ENCODE results near the gene CAMKK2.
A peak's percentile ranks its signal among the peaks of the same experiment; 100 is the strongest.
"Not testable (repeated sequence)": the region's sequence is repeated elsewhere in the genome, so short reads cannot be mapped to it uniquely, and the experiment has no call there.

CAMKK2 gene

GRCh38 chr12:121296618-121297434 is at the start of gene CAMKK2:
Gene CAMKK2 (minus strand): TSS chr12:121296709. CDS start chr12:121274526, 22,183 bp downstream.
- peak; percentile 84 to 87 for DNase-seq (ENCODE audit: low read depth in 2 of 2)

DNA sequence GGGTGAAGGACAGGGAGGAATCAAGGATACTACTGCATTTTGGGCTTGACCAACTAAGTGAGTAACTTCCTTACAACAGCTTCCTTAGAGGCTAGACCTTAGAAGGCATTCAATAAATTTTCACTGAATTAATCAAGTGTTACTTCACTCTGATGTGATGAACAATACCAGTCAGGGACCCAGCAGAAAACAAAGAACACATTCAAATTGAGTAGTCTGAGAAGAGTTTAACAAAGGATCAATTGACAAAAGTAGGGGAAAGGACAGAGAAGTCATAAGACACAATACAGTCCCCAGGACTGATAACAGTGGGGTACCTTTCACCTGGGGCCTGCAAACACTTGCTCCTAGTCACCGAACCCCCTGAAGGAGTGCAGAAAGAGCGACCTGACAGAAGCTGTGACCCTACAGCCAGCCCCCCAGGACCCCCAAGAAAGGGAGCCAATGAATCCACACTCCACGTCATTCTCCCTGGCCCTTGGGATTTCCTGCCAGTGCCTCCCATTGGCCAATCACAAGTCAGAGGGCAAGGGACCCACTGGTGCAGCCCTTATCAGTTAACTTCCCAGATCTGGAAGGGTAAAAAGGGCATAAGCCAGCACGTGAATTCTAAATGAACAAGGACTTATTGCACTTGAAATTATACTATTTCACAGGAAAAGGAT is 48.8 kb upstream of the CAMKK2 start:
- DNase-seq (ENCODE audit: low read depth in 2 of 2): no peak

DNA sequence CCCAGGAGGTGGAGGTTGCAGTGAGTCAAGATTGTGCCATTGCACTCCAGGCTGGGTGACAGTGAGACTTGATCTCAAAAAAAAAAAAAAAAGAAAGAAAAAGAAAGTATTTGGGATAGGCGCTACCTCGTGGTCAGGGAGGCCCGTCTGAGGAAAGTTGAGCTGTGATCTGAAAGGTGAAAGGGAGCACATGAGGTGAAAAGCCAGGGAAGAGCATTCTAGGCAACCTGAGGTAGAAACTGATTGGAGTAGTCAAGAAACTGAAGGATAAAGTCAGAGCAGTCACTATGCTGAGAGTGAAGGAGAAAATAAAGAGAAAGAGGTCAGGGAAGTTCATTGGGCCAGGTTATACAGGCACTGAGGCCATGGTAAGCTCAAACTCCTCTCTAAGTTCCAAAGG is 48.0 kb upstream of the CAMKK2 start:
- DNase-seq (ENCODE audit: low read depth in 2 of 2): no peak

GRCh38 chr12:121337416-121337815 is 40.9 kb upstream of the CAMKK2 start:
- DNase-seq (ENCODE audit: low read depth in 2 of 2): no peak

DNA sequence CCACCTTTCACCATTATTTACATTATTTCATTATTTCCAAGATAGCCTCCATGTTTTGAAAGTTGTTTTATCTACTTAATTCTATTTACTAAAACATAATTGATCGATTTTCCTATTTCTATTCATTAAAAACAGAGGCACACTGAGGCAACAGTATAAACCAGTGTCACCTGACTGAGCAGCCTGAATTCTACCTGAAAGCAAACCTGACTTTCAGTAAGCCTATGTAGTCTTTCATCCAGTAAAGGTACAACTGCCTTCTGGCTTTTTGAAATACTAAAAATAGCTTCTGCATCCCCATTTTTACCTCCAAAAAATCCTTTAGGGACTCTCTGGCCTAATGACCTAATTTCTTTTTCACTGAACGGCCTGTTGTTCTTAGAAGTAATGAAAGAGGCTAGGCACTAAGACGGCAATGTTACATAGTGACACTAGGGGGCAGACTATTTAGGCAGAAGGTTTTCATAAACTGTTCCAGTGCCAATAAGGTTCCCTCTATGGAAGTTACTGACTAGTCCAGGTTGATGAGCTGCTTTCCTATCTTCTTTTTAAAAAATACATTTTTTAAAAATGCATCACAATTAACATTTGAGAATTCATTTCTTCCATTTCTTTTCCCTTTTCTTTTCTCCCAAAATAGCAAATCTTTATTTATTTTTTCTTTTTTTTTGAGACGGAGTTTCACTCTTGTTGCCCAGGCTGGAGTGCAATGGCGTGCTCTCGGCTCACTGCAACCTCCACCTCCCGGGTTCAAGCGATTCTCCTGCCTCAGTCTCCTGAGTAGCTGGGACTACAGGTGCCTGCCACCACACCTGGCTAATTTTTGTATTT is 38.2 kb upstream of the CAMKK2 start:
- peak in 1 of 2 donors; percentile 26 for DNase-seq (ENCODE audit: low read depth in 2 of 2)

DNA sequence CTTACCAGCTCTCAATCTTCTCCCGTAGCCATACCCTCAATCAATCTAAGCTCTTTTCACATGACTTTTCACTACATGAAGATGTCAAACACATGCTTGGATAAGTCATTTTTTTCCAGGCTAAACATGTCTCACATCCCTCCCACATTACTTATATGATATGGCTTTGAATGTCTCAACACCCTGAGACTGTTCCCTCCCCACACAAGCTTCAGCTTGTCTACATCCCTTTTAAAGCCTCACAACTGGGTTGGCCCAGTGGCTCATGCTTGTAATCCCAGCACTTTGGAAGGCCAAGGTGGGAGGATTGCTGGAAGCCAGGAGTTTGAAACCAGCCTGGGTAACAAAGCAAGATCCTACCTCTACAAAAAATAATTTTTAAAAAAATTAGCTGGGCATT is 37.2 kb upstream of the CAMKK2 start:
- DNase-seq (ENCODE audit: low read depth in 2 of 2): no peak

DNA sequence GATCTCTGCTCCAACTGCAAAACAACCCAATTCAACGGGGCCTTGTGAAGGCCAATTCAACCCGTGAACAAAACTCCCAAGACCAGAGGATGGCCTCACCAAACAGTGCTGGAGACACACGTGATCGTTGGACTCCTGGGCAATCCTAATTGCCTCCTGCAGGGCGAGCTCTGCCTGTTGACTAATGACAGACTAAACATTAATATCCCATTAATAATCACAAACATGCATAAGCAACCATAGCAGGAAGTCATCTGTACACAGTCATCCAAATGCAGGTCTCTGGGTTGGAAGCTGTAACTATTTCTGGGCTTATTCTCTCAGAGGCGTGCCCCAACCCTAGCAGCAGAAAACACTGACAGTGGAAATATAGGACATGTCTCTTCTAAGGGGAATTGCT is 34.7 kb upstream of the CAMKK2 start:
- DNase-seq (ENCODE audit: low read depth in 2 of 2): no peak

DNA sequence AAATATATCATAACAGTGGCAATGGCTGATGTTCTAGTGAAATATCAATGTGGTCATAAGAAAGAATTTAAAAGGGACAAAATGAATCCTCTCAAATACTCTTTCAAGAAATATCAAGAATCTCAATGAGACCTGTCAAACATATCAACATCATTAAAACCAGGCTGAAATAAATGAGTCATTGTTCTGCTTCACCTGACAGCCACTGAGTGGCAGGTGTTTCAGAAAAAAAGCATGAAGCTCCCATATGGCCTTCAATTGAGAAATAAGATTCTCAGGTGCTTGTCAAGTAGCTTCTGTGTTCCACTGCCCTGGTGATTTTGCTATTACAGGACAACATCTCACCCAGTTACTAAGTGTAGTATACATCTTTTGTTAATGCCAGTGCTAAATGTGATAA is 34.2 kb upstream of the CAMKK2 start:
- DNase-seq (ENCODE audit: low read depth in 2 of 2): no peak

DNA sequence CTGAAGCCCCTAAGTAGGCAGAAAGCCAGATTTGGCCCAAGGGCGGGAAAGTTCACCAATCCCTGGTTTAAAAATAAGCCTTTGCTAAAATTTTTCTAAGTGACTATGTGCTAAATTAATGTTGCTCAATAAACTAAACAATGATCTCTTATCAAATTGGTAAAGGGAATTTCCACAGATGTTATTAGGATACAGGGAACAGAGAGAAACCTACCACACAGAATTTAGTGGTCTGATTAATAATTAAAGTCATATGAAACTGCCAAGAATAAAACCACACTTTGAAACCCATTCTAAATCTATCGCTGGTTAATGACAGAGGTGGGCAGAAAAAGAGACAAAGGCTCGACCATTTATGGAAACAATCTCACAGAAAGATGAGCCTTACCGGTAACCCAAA is 33.7 kb upstream of the CAMKK2 start:
- no peak for DNase-seq (ENCODE audit: low read depth in 2 of 2)

DNA sequence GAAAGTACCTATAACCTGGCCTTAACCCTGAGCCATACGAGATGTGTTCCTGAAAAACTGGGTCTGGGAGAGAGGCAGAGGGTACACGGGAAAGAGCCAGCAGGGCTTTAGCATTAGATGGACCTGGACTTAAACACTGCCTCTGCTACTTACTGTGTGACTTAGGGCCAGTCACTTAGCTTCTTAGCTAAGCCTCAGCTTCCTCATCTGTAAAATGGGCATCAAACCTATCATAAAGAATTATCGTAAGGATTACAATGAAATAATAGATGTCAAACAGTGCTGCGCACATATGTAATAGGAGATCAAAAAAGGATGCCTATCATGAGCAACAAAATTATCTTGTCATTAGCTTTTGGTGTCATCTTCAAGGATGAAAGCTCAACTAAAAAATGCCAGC is 32.1 kb upstream of the CAMKK2 start:
- DNase-seq (ENCODE audit: low read depth in 2 of 2): no peak

DNA sequence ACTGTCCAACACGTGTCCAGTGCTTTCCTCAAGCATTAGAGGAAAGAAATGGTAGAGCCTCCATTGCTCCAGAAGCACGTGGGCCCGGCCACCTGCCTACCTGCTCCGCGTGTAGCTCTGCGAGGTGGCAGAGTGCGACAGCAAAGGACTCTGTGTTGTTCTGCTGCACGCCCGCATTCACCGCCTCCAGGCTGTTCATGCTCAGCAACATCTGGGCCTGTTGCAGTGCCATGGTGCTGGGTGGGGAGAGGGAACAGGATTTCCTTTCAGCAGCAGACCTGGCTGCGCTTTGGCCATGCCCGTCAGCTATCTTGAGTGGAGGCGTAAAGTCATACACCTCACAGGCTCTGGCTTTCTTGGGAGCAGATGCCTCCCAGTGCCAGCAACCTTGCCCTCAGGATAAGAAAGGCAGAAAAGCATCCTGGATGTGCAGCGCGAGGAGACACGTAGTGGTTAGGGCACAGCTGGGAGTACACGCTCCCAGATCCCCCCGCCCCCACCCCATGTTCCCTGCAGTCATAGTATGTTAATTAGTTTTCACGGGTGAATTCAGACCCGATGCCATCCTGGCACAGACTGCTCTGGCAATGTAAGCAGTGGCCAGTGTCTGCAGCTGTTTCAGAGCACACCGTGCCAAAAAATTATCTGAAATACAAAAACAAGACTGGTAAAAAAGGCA is 30.6 kb upstream of the CAMKK2 start:
- no peak for DNase-seq (ENCODE audit: low read depth in 2 of 2)

DNA sequence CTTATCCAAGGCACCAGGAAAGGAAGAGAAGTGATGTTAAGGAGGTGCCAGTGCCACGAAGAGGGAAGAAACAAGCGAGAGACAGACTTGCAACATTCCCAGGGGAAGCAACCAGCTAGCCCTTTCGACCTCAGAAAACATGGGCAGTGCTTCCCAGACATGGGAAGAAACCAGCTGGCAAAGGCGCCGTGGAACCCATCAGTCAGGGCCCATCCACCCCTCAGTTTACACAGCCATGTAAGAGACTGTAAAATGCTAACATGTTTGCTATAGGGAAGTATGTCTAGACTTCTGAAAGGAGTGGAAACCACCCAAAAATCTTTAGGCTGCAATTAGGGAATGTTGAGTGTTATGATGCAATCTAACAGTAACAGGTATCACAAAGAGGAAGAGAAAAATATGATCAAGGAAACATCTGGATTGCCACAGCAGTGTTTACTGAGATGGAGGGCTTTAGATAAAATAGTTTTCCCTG is 29.4 kb upstream of the CAMKK2 start:
- no peak for DNase-seq (ENCODE audit: low read depth in 2 of 2)

- no peak for DNase-seq (ENCODE audit: low read depth in 2 of 2)
These were observed 27.4 kb upstream of the CAMKK2 start for GRCh38 chr12:121323908-121324307.

DNA sequence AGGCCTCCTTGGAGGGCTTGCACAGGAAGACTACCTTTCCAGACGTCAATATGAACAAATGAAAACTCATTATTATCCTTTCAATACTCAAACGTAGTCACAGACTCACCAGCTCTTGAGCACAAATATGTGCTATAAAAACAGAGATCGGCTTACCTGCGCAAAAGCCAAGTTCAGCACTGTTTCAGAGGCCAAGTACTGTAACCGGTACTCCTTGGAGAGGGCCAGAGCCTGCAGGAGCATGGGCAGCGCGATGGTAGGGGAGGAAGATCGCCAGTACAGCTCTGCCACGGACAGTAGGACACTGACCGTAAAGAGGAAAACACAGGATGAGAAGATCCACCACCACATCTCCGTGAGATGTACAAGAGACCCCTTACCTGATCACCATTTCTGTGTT is 21.6 kb upstream of the CAMKK2 start:
- DNase-seq (ENCODE audit: low read depth in 2 of 2): no peak

DNA sequence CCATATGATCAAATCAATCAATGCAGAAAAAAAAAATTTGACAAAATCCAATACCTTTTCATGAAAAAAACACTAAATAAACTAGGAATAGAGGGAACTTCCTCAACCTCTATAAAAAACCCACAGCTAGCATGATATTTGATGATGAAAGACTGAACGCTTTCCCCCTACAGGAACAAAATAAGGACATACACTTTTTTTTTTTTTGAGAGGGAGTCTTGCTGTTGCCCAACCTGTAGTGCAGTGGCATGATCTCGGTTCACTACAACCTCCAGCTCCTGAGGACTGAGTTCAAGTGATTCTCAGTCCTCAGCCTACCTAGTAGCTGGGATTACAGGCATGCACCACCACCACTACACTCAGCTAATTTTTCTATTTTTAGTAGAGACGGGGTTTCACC is 17.9 kb upstream of the CAMKK2 start:
- no peak for DNase-seq (ENCODE audit: low read depth in 2 of 2)

DNA sequence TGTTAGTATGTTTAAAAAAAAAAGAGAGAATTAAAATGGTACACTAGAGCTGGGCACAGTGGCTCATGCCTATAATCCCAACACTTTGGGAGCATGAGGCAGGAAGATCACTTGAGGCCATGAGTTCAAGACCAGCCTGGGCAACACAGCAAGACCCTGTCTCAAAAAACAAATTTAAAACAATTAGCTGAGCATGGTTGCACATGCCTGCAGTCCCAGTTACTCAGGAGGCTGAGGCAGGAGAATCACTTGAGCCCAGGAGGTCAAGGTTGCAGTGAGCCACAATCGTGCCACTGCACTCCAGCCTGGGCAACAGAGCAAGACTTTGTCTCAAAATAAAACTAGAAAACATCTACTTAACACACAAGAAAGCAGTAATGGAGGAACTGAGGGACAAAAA is 13.7 kb upstream of the CAMKK2 start:
- DNase-seq (ENCODE audit: low read depth in 2 of 2): not testable (repeated sequence)

DNA sequence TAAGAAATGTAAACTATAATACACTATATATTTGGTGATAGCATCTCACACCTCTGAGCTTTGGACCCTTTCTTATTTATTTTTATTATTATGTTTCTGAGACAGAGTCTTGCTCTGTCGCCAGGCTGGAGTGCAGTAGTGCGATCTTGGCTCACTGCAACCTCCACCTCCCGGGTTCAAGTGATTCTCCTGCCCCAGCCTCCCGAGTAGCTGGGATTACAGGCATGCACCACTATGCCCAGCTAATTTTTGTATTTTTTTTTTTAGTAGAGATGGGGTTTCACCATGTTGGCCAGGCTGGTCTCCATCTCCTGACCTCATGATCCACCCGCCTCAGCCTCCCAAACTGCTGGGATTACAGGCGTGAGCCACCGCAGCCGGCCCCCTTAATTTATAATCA is 10.9 kb upstream of the CAMKK2 start:
- not testable (repeated sequence) for DNase-seq (ENCODE audit: low read depth in 2 of 2)

DNA sequence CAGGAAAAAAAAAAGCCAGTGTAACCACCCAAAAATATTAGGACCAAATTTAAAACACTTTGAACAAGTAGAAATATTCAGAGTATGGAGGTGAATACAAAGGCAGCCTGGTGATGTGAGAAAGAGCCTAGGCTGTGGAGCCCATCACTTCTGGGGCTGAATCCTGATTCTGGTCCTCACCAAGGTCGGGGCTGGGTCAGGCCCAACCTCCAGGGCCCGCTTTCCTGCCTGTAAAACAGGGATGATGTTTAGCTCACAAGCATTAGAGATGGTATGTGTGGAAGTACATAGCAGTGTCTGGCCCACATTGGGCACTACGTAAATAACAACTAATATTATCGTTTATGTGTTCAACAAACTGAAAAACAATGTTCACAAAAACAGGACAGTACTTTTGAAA is 7.8 kb upstream of the CAMKK2 start:
- DNase-seq (ENCODE audit: low read depth in 2 of 2): no peak

GRCh38 chr12:121301876-121302275 is 5.4 kb upstream of the CAMKK2 start:
- no peak for DNase-seq (ENCODE audit: low read depth in 2 of 2)

DNA sequence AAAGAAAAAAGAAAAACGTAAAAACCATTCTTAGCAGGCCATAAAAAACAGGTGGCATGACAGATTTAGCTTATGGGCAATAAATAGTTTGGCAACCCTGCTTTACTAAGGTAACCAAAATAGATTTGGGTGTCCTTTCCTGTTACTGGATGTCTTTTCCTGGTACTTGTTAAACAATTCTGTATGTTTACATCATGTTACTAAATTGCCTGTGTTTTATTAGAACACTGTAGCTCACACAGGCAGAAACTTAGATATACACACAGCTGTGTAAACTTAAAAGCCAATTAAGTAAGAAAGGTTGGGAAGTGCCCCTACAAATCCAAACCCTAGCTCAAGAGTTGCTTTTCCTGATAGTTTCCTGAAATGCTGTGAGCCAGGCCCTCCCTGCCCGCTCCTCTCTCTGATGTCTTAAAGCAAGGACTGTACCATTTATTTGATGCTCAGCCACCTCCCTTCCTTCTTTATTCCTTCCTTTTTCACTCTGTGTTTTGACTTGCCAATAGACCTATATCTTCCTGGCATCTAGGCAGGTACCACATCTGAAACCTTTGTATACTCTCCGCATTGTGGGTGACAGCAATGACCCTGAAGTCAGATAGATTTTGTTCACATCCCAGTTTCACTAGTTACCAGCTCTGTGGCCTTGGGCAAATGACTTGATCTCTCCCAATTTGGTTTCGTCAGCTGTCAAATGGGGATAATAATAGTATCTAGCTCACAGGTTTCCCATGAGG is 3.7 kb upstream of the CAMKK2 start:
- no peak for DNase-seq (ENCODE audit: low read depth in 2 of 2)

- DNase-seq (ENCODE audit: low read depth in 2 of 2): no peak
These were observed 3.2 kb upstream of the CAMKK2 start for GRCh38 chr12:121299662-121300061.
